Upper lobe of left lung (tissue), 4 donors: ENCODE measurements around the gene NPHP4.

Experiments used
- POLR2A ChIP-seq, 4 donors: fragments of 450-650 bp; IDR thresholded peaks; one replicate each; pipeline ENCODE4 v1.5.1; 2016 to 2017; ENCODE audit warnings: antibody characterized with exemption in 4 of 4, mild to moderate bottlenecking in 2 of 4
- POLR2AphosphoS5 ChIP-seq, 2 donors: sonication (generic); formaldehyde crosslinking; IDR thresholded peaks; one replicate each; pipeline ENCODE4 v1.5.1; 2017; ENCODE audit warnings: antibody characterized with exemption in 2 of 2

- TF ChIP-seq POLR2AphosphoS5 (IDR thresholded peaks at IDR 0.05): no peak
- TF ChIP-seq POLR2A (IDR thresholded peaks at IDR 0.05): no peak
Measured at GRCh38 chr1:6000444-6001288, 8.4 kb upstream of the NPHP4 start.
